SU-DHL-6 (cell line): ENCODE results near the gene CDH13.

Experiments
- H2AFZ ChIP-seq: fragments of 200-600 bp; sonication (generic); 2 replicates; pipeline ENCODE4 v1.6.1; 2014; ENCODE audit warnings: low read depth, mild to moderate bottlenecking, moderate library complexity, mixed read lengths, antibody characterized with exemption, low read length; ENCODE audit not compliant: severe bottlenecking
- H3F3A ChIP-seq: fragments of 200-600 bp; shearing (Covaris generic); 2 replicates; pipeline ENCODE4 v1.6.0; 2016; ENCODE audit warnings: antibody characterized with exemption, mild to moderate bottlenecking; ENCODE audit not compliant: insufficient read depth
- H3K27ac ChIP-seq: fragments of 200-600 bp; sonication (generic); 2 replicates; pipeline ENCODE4 v1.5.1; 2016; ENCODE audit warnings: low read depth, mild to moderate bottlenecking, low read length, moderate library complexity, mixed read lengths
- H3K27me3 ChIP-seq: fragments of 200-600 bp; sonication (generic), shearing (Covaris generic); 2 replicates; pipeline ENCODE4 v1.6.0; 2014; ENCODE audit warnings: mild to moderate bottlenecking, low read length
- H3K36me3 ChIP-seq: fragments of 200-600 bp; sonication (generic); 2 replicates; pipeline ENCODE4 v1.6.1; 2014; ENCODE audit warnings: mild to moderate bottlenecking, low read length, mixed read lengths
- H3K4me2 ChIP-seq: fragments of 300-600, 200-600 bp; shearing (Covaris generic), sonication (generic); 2 replicates; pipeline ENCODE4 v1.6.0; 2014; ENCODE audit warnings: low read length, low read depth, mild to moderate bottlenecking; ENCODE audit not compliant: poor library complexity, severe bottlenecking
- H3K4me3 ChIP-seq: fragments of 200-600 bp; sonication (generic); 2 replicates; pipeline ENCODE4 v1.5.1; 2014; ENCODE audit warnings: antibody characterized with exemption, low read length, mild to moderate bottlenecking, mixed read lengths; ENCODE audit not compliant: insufficient read depth, poor library complexity, severe bottlenecking
- H3K79me2 ChIP-seq: fragments of 200-600 bp; sonication (generic); 2 replicates; pipeline ENCODE4 v1.6.1; 2014; ENCODE audit warnings: mild to moderate bottlenecking, low read length, moderate library complexity; ENCODE audit not compliant: insufficient read depth
- H3K9ac ChIP-seq: fragments of 200-600 bp; sonication (generic); 2 replicates; pipeline ENCODE4 v1.7.0; 2014; ENCODE audit warnings: mild to moderate bottlenecking, low read length
- H3K9me2 ChIP-seq: fragments of 200-600 bp; sonication (generic); replicated peaks from 2 replicates; pipeline ENCODE4 v1.6.1; 2014; ENCODE audit warnings: low read length; ENCODE audit not compliant: insufficient read depth
- H3K9me3 ChIP-seq: fragments of 200-600 bp; sonication (generic); 2 replicates; pipeline ENCODE4 v1.6.1; 2014; ENCODE audit warnings: low read length, mixed read lengths; ENCODE audit not compliant: insufficient read depth
- H4K20me1 ChIP-seq: fragments of 200-600 bp; sonication (generic); 2 replicates; pipeline ENCODE4 v1.6.1; 2014; ENCODE audit warnings: low read depth, mild to moderate bottlenecking, antibody characterized with exemption, low read length, moderate library complexity, mixed read lengths
- CTCF ChIP-seq: fragments of 200-600 bp; sonication (generic); IDR thresholded peaks from one replicate; pipeline ENCODE4 v1.5.1; 2017; ENCODE audit warnings: antibody characterized with exemption, mild to moderate bottlenecking, low read length, moderate library complexity; ENCODE audit not compliant: insufficient read depth, poor library complexity, severe bottlenecking
- EZH2phosphoT487 ChIP-seq: fragments of 200-600 bp; sonication (generic), shearing (Covaris generic); conservative IDR thresholded peaks from 2 replicates; pipeline ENCODE4 v1.6.1; 2018; ENCODE audit warnings: mild to moderate bottlenecking, antibody characterized with exemption, low read length, moderate library complexity, mixed read lengths

CDH13 gene

DNA sequence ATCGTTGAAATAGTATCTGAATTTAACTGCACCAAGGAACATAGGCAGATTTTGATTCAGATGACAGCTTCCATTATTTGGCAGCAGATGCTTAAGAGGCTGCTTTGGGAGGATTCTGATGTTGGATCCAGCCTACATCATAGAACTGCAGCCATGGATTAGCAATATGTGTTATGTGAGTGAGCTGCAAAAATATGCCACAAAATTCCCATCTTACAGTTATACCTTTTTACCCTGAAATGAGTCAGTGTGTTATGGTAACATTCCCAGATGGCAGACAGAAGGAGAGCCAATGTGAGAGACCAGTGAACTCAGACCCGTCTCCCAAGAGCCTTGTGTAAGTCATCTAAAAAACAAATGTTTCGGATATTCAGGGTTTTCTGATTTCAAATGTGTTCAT lies 206.1 kb downstream of the CDH13 start:
- H3K79me2 ChIP-seq, result no peaks in the 10 kb centered on the region
- TF ChIP-seq CTCF, result no peak
- TF ChIP-seq EZH2phosphoT487, result no peak
- H3K36me3 ChIP-seq, result no peaks in the 10 kb centered on the region
- no peaks in the 10 kb centered on the region for H3K27me3 ChIP-seq
- no peaks in the 10 kb centered on the region for H3F3A ChIP-seq
- no peaks in the 10 kb centered on the region for H3K9me2 ChIP-seq
- H3K9me3 ChIP-seq, result no peaks in the 10 kb centered on the region
- H3K4me3 ChIP-seq, result no peak overlapping the region
- no peaks in the 10 kb centered on the region for H4K20me1 ChIP-seq
- H3K4me2 ChIP-seq, result no peak overlapping the region
- H2AFZ ChIP-seq, result no peak overlapping the region
- H3K9ac ChIP-seq, result no peak overlapping the region
- H3K27ac ChIP-seq, result no peak overlapping the region

- Histone ChIP-seq H3K36me3 (no peaks in the 10 kb centered on the region), H3K9ac (no peak overlapping the region), H3K9me3 (no peaks in the 10 kb centered on the region), H3K27ac (no peak overlapping the region), H4K20me1 (no peaks in the 10 kb centered on the region), H3K27me3 (no peaks in the 10 kb centered on the region), H3K4me3 (no peak overlapping the region), H3K79me2 (no peaks in the 10 kb centered on the region), H3K9me2 (no peaks in the 10 kb centered on the region), H3F3A (no peaks in the 10 kb centered on the region), H3K4me2 (no peak overlapping the region), H2AFZ (no peak overlapping the region)
- no peak for TF ChIP-seq CTCF
- no peak for TF ChIP-seq EZH2phosphoT487
Measured at GRCh38 chr16:82833378-82833993, 206.7 kb downstream of the CDH13 start.

- H3K4me3 ChIP-seq, result no peak overlapping the region
- H3K27ac ChIP-seq, result no peak overlapping the region
- no peaks in the 10 kb centered on the region for H3K9me2 ChIP-seq
- H3K27me3 ChIP-seq, result no peaks in the 10 kb centered on the region
- no peak overlapping the region for H3K4me2 ChIP-seq
- no peaks in the 10 kb centered on the region for H3K36me3 ChIP-seq
- H4K20me1 ChIP-seq, result no peaks in the 10 kb centered on the region
- H3K79me2 ChIP-seq, result no peaks in the 10 kb centered on the region
- no peaks in the 10 kb centered on the region for H3F3A ChIP-seq
- H3K9ac ChIP-seq, result no peak overlapping the region
- TF ChIP-seq EZH2phosphoT487 (no peak), CTCF (no peak)
- no peaks in the 10 kb centered on the region for H3K9me3 ChIP-seq
- H2AFZ ChIP-seq, result no peak overlapping the region
Measured at GRCh38 chr16:82834151-82834815, 207.5 kb downstream of the CDH13 start.
